ENCODE data around the gene KRTAP4-8.
"Not testable (repeated sequence)": the region's sequence is repeated elsewhere in the genome, so short reads cannot be mapped to it uniquely, and the experiment has no call there.

The KRTAP4-8 gene

GRCh38 chr17:41059276-41060051 lies 38.5 kb downstream of the KRTAP4-8 start:
- not testable (repeated sequence) for H3K4me1 ChIP-seq (ENCODE audit: insufficient read depth, low read length); H3K36me3 ChIP-seq (ENCODE audit: insufficient read depth, low read length); H3K27ac ChIP-seq (ENCODE audit: low read depth, low read length); H3K9me3 ChIP-seq (ENCODE audit: low read length); H3K9ac ChIP-seq (ENCODE audit: low read length); H3K4me3 ChIP-seq (ENCODE audit: low read depth in 1 of 2, low read length in 2 of 2); H3K27me3 ChIP-seq (ENCODE audit: control insufficient read depth in 1 of 2, insufficient read depth in 2 of 2, low read length in 2 of 2)

GRCh38 chr17:41058741-41059140 lies 39.2 kb downstream of the KRTAP4-8 start:
- Histone ChIP-seq H3K36me3 (ENCODE audit: insufficient read depth, low read length) (no peaks in the 10 kb centered on the region), H3K9me3 (ENCODE audit: low read length) (no peaks in the 10 kb centered on the region), H3K27ac (ENCODE audit: low read depth, low read length) (no peak overlapping the region), H3K4me3 (ENCODE audit: low read depth in 1 of 2, low read length in 2 of 2) (no peak overlapping the region), H3K4me1 (ENCODE audit: insufficient read depth, low read length) (no peaks in the 10 kb centered on the region), H3K27me3 (ENCODE audit: control insufficient read depth in 1 of 2, insufficient read depth in 2 of 2, low read length in 2 of 2) (no peaks in the 10 kb centered on the region), H3K9ac (ENCODE audit: low read length) (no peak overlapping the region)

GRCh38 chr17:41057547-41057946 lies 40.4 kb downstream of the KRTAP4-8 start:
- H3K4me3 ChIP-seq (ENCODE audit: low read depth in 1 of 2, low read length in 2 of 2) = no peak overlapping the region
- no peaks in the 10 kb centered on the region for H3K4me1 ChIP-seq (ENCODE audit: insufficient read depth, low read length)
- no peaks in the 10 kb centered on the region for H3K36me3 ChIP-seq (ENCODE audit: insufficient read depth, low read length)
- H3K9ac ChIP-seq (ENCODE audit: low read length) = no peak overlapping the region
- H3K27ac ChIP-seq (ENCODE audit: low read depth, low read length) = no peak overlapping the region
- no peaks in the 10 kb centered on the region for H3K9me3 ChIP-seq (ENCODE audit: low read length)
- H3K27me3 ChIP-seq (ENCODE audit: control insufficient read depth in 1 of 2, insufficient read depth in 2 of 2, low read length in 2 of 2) = no peaks in the 10 kb centered on the region

- not testable (repeated sequence) for H3K27ac ChIP-seq (ENCODE audit: low read depth, low read length); H3K4me3 ChIP-seq (ENCODE audit: low read depth in 1 of 2, low read length in 2 of 2); H3K4me1 ChIP-seq (ENCODE audit: insufficient read depth, low read length); H3K9me3 ChIP-seq (ENCODE audit: low read length); H3K36me3 ChIP-seq (ENCODE audit: insufficient read depth, low read length); H3K9ac ChIP-seq (ENCODE audit: low read length); H3K27me3 ChIP-seq (ENCODE audit: control insufficient read depth in 1 of 2, insufficient read depth in 2 of 2, low read length in 2 of 2)
Measured at GRCh38 chr17:41055130-41055529, 42.8 kb downstream of the KRTAP4-8 start, which contains the start of gene KRTAP2-2. KRTAP2-2 (minus strand) TSS chr17:41055230; CDS start chr17:41055211, 19 bp downstream.

DNA sequence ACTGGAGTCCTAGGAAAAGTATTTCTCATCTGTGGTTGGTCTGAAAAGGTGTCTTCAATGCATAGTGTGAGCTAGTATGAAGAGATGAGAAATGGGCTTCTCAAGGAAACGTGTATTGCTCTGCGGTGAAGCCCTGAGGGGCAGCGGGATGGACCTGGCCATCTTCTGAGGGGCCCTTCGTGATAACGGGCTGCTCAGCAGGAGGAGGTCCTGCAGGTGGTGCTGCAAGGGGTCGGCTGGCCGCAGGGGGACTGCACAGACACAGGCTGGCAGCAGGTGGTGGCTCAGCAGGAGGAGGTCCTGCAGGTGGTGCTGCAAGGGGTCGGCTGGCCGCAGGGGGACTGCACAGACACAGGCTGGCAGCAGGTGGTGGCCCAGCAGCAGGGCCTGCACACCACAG lies 43.4 kb downstream of the KRTAP4-8 start:
- H3K9ac ChIP-seq (ENCODE audit: low read length); H3K4me3 ChIP-seq (ENCODE audit: low read depth in 1 of 2, low read length in 2 of 2); H3K9me3 ChIP-seq (ENCODE audit: low read length); H3K36me3 ChIP-seq (ENCODE audit: insufficient read depth, low read length); H3K27ac ChIP-seq (ENCODE audit: low read depth, low read length); H3K27me3 ChIP-seq (ENCODE audit: control insufficient read depth in 1 of 2, insufficient read depth in 2 of 2, low read length in 2 of 2); H3K4me1 ChIP-seq (ENCODE audit: insufficient read depth, low read length): not testable (repeated sequence)

DNA sequence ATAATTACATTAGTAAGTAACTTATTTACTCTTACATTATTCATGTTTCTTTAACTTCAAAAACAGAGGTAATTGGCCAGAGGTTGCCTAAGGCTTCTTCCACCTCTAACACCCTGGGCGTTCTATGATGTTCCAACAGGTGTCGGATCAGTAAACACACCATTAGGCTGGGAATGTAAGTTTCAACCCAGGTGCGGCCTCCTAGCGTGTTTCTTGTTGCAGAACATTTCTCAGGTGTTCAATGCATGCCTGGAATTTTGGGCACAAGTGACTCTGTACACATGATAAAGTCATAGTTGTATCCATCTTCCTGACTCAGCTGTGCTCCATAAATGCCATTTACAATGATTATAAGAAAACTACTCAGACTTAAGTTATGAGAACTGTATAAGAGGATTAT lies 43.9 kb downstream of the KRTAP4-8 start:
- no peaks in the 10 kb centered on the region for H3K36me3 ChIP-seq (ENCODE audit: insufficient read depth, low read length)
- no peaks in the 10 kb centered on the region for H3K27me3 ChIP-seq (ENCODE audit: control insufficient read depth in 1 of 2, insufficient read depth in 2 of 2, low read length in 2 of 2)
- no peak overlapping the region for H3K4me3 ChIP-seq (ENCODE audit: low read depth in 1 of 2, low read length in 2 of 2)
- no peak overlapping the region for H3K9ac ChIP-seq (ENCODE audit: low read length)
- H3K27ac ChIP-seq (ENCODE audit: low read depth, low read length) = no peak overlapping the region
- no peaks in the 10 kb centered on the region for H3K4me1 ChIP-seq (ENCODE audit: insufficient read depth, low read length)
- no peaks in the 10 kb centered on the region for H3K9me3 ChIP-seq (ENCODE audit: low read length)

DNA sequence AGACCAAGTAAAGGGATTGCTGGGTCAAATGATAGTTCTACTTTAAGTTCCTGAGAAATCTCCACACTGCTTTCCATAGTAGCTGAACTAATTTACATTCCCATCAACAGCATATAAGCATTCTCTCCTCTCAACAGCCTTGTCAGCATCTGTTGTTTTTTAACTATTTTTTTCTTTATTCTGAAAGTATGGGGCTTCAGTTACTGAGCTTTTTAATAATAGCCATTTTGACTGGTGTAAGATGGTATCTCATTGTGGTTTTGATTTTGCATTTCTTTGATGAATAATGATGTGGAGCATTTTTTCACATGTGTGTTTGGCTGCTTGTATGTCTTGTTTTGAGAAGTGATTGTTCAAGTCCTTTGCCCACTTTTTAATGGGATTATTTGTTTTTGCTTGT lies 45.4 kb downstream of the KRTAP4-8 start:
- Histone ChIP-seq H3K27ac (ENCODE audit: low read depth, low read length) (no peak overlapping the region), H3K4me3 (ENCODE audit: low read depth in 1 of 2, low read length in 2 of 2) (no peak overlapping the region), H3K4me1 (ENCODE audit: insufficient read depth, low read length) (no peaks in the 10 kb centered on the region), H3K9ac (ENCODE audit: low read length) (no peak overlapping the region), H3K36me3 (ENCODE audit: insufficient read depth, low read length) (no peaks in the 10 kb centered on the region), H3K27me3 (ENCODE audit: control insufficient read depth in 1 of 2, insufficient read depth in 2 of 2, low read length in 2 of 2) (no peaks in the 10 kb centered on the region), H3K9me3 (ENCODE audit: low read length) (no peaks in the 10 kb centered on the region)

DNA sequence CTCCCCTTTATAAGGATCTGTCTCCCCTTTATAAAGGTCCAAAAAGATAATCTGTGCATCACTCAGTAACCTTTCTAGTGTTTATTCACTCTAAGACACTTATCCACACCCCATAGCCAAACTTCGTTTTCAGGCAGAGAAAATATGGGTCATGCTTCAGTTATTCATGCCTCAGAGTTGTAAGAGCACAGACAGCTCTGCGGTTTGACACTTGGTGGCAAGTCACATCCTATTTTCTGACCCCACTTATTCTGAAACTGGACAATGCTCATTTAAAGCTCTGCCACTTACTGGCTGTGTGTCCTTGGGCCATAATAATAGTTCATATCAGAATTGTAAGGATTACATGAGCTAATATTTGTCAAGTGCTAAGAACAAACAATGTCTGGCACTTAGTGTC lies 48.8 kb downstream of the KRTAP4-8 start:
- no peak overlapping the region for H3K9ac ChIP-seq (ENCODE audit: low read length)
- no peaks in the 10 kb centered on the region for H3K9me3 ChIP-seq (ENCODE audit: low read length)
- no peak overlapping the region for H3K4me3 ChIP-seq (ENCODE audit: low read depth in 1 of 2, low read length in 2 of 2)
- H3K36me3 ChIP-seq (ENCODE audit: insufficient read depth, low read length) = no peaks in the 10 kb centered on the region
- H3K27ac ChIP-seq (ENCODE audit: low read depth, low read length) = no peak overlapping the region
- H3K27me3 ChIP-seq (ENCODE audit: control insufficient read depth in 1 of 2, insufficient read depth in 2 of 2, low read length in 2 of 2) = no peaks in the 10 kb centered on the region
- no peaks in the 10 kb centered on the region for H3K4me1 ChIP-seq (ENCODE audit: insufficient read depth, low read length)

GRCh38 chr17:41048441-41048840 lies 49.5 kb downstream of the KRTAP4-8 start:
- Histone ChIP-seq H3K4me3 (ENCODE audit: low read depth in 1 of 2, low read length in 2 of 2) (no peak overlapping the region), H3K27me3 (ENCODE audit: control insufficient read depth in 1 of 2, insufficient read depth in 2 of 2, low read length in 2 of 2) (no peaks in the 10 kb centered on the region), H3K36me3 (ENCODE audit: insufficient read depth, low read length) (no peaks in the 10 kb centered on the region), H3K27ac (ENCODE audit: low read depth, low read length) (no peak overlapping the region), H3K9me3 (ENCODE audit: low read length) (no peaks in the 10 kb centered on the region), H3K4me1 (ENCODE audit: insufficient read depth, low read length) (no peaks in the 10 kb centered on the region), H3K9ac (ENCODE audit: low read length) (no peak overlapping the region)
